Prostate gland (tissue), 2 donors: Measurements from ENCODE around the gene IGF1R.

Source experiments
- CTCF ChIP-seq, 4 experiments: fragments of 200-600 bp in 2 of 4; fragments of 450-650 bp in 2 of 4; sonication (generic) in 2 of 4; IDR thresholded peaks; 1 replicate in 3 of 4; 2 replicates in 1 of 4; pipeline ENCODE4 v1.5.1; 2016 to 2019; ENCODE audit warnings: antibody characterized with exemption in 4 of 4, mild to moderate bottlenecking in 2 of 4, moderate library complexity in 2 of 4
- POLR2A ChIP-seq: fragments of 450-650 bp; IDR thresholded peaks from one replicate; pipeline ENCODE4 v1.6.1; 2016; ENCODE audit warnings: antibody characterized with exemption, mild to moderate bottlenecking
- POLR2AphosphoS5 ChIP-seq: sonication (generic); formaldehyde crosslinking; IDR thresholded peaks from one replicate; pipeline ENCODE4 v1.6.1; 2017; ENCODE audit warnings: antibody characterized with exemption

DNA sequence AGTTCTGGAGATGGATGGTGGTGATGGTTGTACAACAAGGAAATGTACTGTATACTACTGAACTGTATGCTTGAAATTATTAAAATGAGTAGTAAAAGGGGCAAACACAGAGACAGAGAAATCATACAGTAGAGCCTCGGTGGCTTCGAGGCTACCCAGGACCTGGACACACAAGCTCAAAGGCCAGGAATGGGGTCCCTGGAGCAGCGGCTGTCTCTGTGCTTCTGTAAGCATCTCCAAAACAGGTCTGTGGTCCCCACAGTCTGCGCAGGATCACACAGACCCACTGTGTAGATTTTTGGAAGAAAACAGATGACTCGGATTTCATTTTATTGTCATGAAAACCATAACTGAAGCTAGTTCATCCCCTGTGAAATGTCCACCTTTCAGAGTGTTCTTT, 319.6 kb downstream of the IGF1R start:
- TF ChIP-seq CTCF (IDR thresholded peaks at IDR 0.05), result no peak
- no peak for TF ChIP-seq POLR2A
- TF ChIP-seq POLR2AphosphoS5, result no peak
